ENCODE results near the gene RDX. TPM values are rescaled to one million over a fixed set of nuclear protein-coding genes. Genes with fewer than 3 reads are reported as not detected.

Gene RDX
- total and polyA plus RNA-seq, 2 of the 8 experiments (the other 6 are each of a cell fraction or from before 2014, with no cell fraction given): 27.4 to 100 TPM

- H3K9me3 ChIP-seq (ENCODE audit: insufficient read depth in 2 of 2, low read depth in 1 of 2, low read length in 1 of 2): no peaks in the 10 kb centered on the region
- H2BK120ac ChIP-seq (replicated peaks; ENCODE audit: low read depth, low read length): no peak overlapping the region
- no peaks in the 10 kb centered on the region for H3K36me3 ChIP-seq (ENCODE audit: control insufficient read depth in 2 of 4, insufficient read depth in 4 of 4, low read length in 3 of 4)
- DNase-seq (ENCODE audit: low read depth in 1 of 2, low spot score in 2 of 2): no peak
- no peak overlapping the region for H3K18ac ChIP-seq (ENCODE audit: extremely low read depth, low read length)
- CTCF ChIA-PET (ENCODE audit: partially characterized antibody): interaction anchor here (1.1 to 1.7 kb wide), 4 partner anchors 11 to 238 kb away, joined by 3 to 4 read pairs (median 4); no protein-coding TSS in a partner anchor
- H4K8ac ChIP-seq (ENCODE audit: extremely low read depth, insufficient read depth, low read length): no peak overlapping the region
- H2BK5ac ChIP-seq (ENCODE audit: low read depth, low read length): no peak overlapping the region
- H2BK12ac ChIP-seq (ENCODE audit: low read depth, low read length): no peak overlapping the region
- H3K79me1 ChIP-seq (ENCODE audit: low read depth, low read length): no peaks in the 10 kb centered on the region
- peaks cover 0 to 8% (median 4%) of the 10 kb centered on the region in 4 experiments; a peak in 6 of 7 replicates for H3K4me1 ChIP-seq (replicated peaks in 1 of 4; ENCODE audit: control insufficient read depth in 3 of 4, insufficient read depth in 4 of 4, low read length in 3 of 4)
- H3K56ac ChIP-seq (replicated peaks; ENCODE audit: insufficient read length, low read depth, low read length): no peak overlapping the region
- H3K27ac ChIP-seq (ENCODE audit: low read depth, low read length): no peak overlapping the region
- H4K20me1 ChIP-seq (replicated peaks in 1 of 2; ENCODE audit: control insufficient read depth in 1 of 2, insufficient read depth in 2 of 2, low read length in 2 of 2): no peaks in the 10 kb centered on the region
- H3K27me3 ChIP-seq (replicated peaks in 1 of 4; ENCODE audit: control insufficient read depth in 3 of 4, extremely low read depth in 1 of 4, insufficient read depth in 3 of 4, low read length in 3 of 4): no peaks in the 10 kb centered on the region
- no peak overlapping the region for H3K23ac ChIP-seq (ENCODE audit: insufficient read length)
- no peak overlapping the region for H3K9ac ChIP-seq (replicated peaks in 1 of 4; ENCODE audit: extremely low read depth in 1 of 4, low read depth in 3 of 4, low read length in 3 of 4)
- no peak overlapping the region for H3K4me3 ChIP-seq (ENCODE audit: extremely low read depth in 1 of 4, insufficient read depth in 2 of 4, low read depth in 3 of 4, low read length in 4 of 4)
- no peaks in the 10 kb centered on the region for H3K79me2 ChIP-seq (ENCODE audit: control insufficient read depth in 1 of 2, insufficient read depth in 2 of 2, low read length in 2 of 2)
- no peak overlapping the region for H2BK20ac ChIP-seq (ENCODE audit: low read length)
- no peak overlapping the region for H2AK5ac ChIP-seq (ENCODE audit: low read depth, low read length)
- H4K91ac ChIP-seq (replicated peaks; ENCODE audit: insufficient read length, low read length): no peak overlapping the region
- no peaks in the 10 kb centered on the region for H3K23me2 ChIP-seq (ENCODE audit: low read depth, low read length)
- no peak overlapping the region for H3K14ac ChIP-seq (ENCODE audit: insufficient read length)
- no peak overlapping the region for H4K5ac ChIP-seq (ENCODE audit: insufficient read length, low read depth, low read length)
- no peak for FAIRE-seq
- H3K4me2 ChIP-seq (ENCODE audit: insufficient read depth in 1 of 2, low read depth in 2 of 2, low read length in 2 of 2): no peak overlapping the region
- no peak overlapping the region for H3K4ac ChIP-seq (replicated peaks; ENCODE audit: insufficient read length, low read depth, low read length)
- POLR2A ChIA-PET (ENCODE audit: partially characterized antibody): no interaction called here
- no peak overlapping the region for H2AFZ ChIP-seq (ENCODE audit: low read length)
- WGBS, 2 experiments (ENCODE audit: extremely low coverage in 1 of 2, insufficient coverage in 1 of 2, insufficient read length in 1 of 2, insufficient replicate concordance in 2 of 2, low coverage in 1 of 2, low lambda C conversion rate in 2 of 2, missing lambda C conversion rate in 1 of 2): 93% methylated on average over 5 of the region's 5 CpGs; no CpG with 5 or more reads in 1 of the 2 experiments
- no peak overlapping the region for H2BK15ac ChIP-seq (ENCODE audit: low read length)
- TF ChIP-seq SRF (IDR thresholded peaks at IDR 0.05; ENCODE audit: low read depth, low read length) (no peak), HDAC2 (IDR thresholded peaks at IDR 0.05; ENCODE audit: borderline replicate concordance in 1 of 2, low read depth in 2 of 2, low read length in 2 of 2) (no peak), BACH1 (IDR thresholded peaks at IDR 0.05; ENCODE audit: low read length) (no peak), HDAC6 (IDR thresholded peaks at IDR 0.05; ENCODE audit: low read depth, low read length) (no peak), CTBP2 (IDR thresholded peaks at IDR 0.05; ENCODE audit: borderline replicate concordance, insufficient read depth, insufficient read length, low read length) (no peak), RXRA (IDR thresholded peaks at IDR 0.05; ENCODE audit: insufficient read depth, low read depth, low read length) (no peak), TAF7 (optimal IDR thresholded peaks at IDR 0.05; ENCODE audit: borderline replicate concordance, low read depth, low read length) (no peak), ATF3 (IDR thresholded peaks at IDR 0.05; ENCODE audit: insufficient read depth, low read depth, low read length) (no peak), POLR2A (IDR thresholded peaks at IDR 0.05; ENCODE audit: control extremely low read depth in 1 of 2, low read depth in 2 of 2, low read length in 2 of 2) (no peak), KDM1A (IDR thresholded peaks at IDR 0.05; ENCODE audit: borderline replicate concordance, low read length) (no peak), NANOG (IDR thresholded peaks at IDR 0.05; ENCODE audit: insufficient read depth, low read depth, low read length, poor library complexity, severe bottlenecking) (no peak), YY1 (IDR thresholded peaks at IDR 0.05; ENCODE audit: low read depth, low read length) (no peak), EP300 (IDR thresholded peaks at IDR 0.05; ENCODE audit: borderline replicate concordance in 1 of 2, low read depth in 2 of 2, low read length in 2 of 2) (no peak)
Observed at GRCh38 chr11:110196241-110196754, 100.1 kb downstream of the RDX start.

All from H1 (cell line).